H1 (cell line): Measurements from ENCODE around the gene CHST12. TPM values are rescaled to one million over a fixed set of nuclear protein-coding genes. Genes with fewer than 3 reads are reported as not detected.
"Not testable (repeated sequence)": the region's sequence is repeated elsewhere in the genome, so short reads cannot be mapped to it uniquely, and the experiment has no call there.

Experiments used
- CTCF ChIA-PET: fragments of 300-600 bp; sonication (Branson Sonifier 250); formaldehyde crosslinking; loops from one replicate; lab custom pipeline; 2021; ENCODE audit not compliant: partially characterized antibody; lab: Charles Lee
- POLR2A ChIA-PET: fragments of 300-600 bp; sonication (Branson Sonifier 250); formaldehyde crosslinking; loops from one replicate; lab custom pipeline; 2021; ENCODE audit warnings: inconsistent platforms; ENCODE audit not compliant: partially characterized antibody; lab: Charles Lee
- DNase-seq, 2 experiments: peaks; one replicate each; pipeline versions ENCODE4 v3.0.0 to v3.0.0-alpha.2; 2010 to 2022; ENCODE audit warnings: low spot score in 2 of 2, low read depth in 1 of 2, mixed read lengths in 1 of 2
- FAIRE-seq: peaks from 2 replicates; lab custom pipeline; 2011; peaks lifted over from hg19 to GRCh38; lab: Jason Lieb, UNC
- H2AFZ ChIP-seq: 2 replicates; pipeline ENCODE4 v1.8.1; 2012; ENCODE audit warnings: low read length, inconsistent platforms
- H2AK5ac ChIP-seq: 2 replicates; pipeline ENCODE4 v1.6.1; 2013; ENCODE audit warnings: low read depth, low read length
- H2BK120ac ChIP-seq: replicated peaks from 2 replicates; pipeline ENCODE3; 2013; ENCODE audit warnings: low read depth, low read length, inconsistent platforms
- H2BK12ac ChIP-seq: 2 replicates; pipeline ENCODE4 v1.6.1; 2013; ENCODE audit warnings: low read depth, low read length
- H2BK15ac ChIP-seq: 2 replicates; pipeline ENCODE4 v1.6.1; 2013; ENCODE audit warnings: low read length
- H2BK20ac ChIP-seq: 2 replicates; pipeline ENCODE4 v1.6.1; 2013; ENCODE audit warnings: low read length
- H2BK5ac ChIP-seq: 2 replicates; pipeline ENCODE4 v1.6.1; 2013; ENCODE audit warnings: low read depth, low read length
- H3K14ac ChIP-seq: 2 replicates; pipeline ENCODE4 v1.6.1; 2013; ENCODE audit warnings: inconsistent platforms; ENCODE audit not compliant: insufficient read length
- H3K18ac ChIP-seq: 2 replicates; pipeline ENCODE4 v1.6.1; 2013; ENCODE audit warnings: low read length; ENCODE audit errors: extremely low read depth
- H3K23ac ChIP-seq: 2 replicates; pipeline ENCODE4 v1.6.1; 2013; ENCODE audit warnings: inconsistent platforms; ENCODE audit not compliant: insufficient read length
- H3K23me2 ChIP-seq: 2 replicates; pipeline ENCODE4 v1.6.1; 2013; ENCODE audit warnings: low read depth, low read length
- H3K27ac ChIP-seq: 2 replicates; pipeline ENCODE4 v1.6.1; 2011; ENCODE audit warnings: low read depth, low read length, inconsistent platforms
- H3K27me3 ChIP-seq, 4 experiments: replicated peaks in 1 of 4; 1 replicate in 1 of 4; 2 replicates in 3 of 4; pipeline versions ENCODE4 v1.6.1 to v1.8.1; 2011 to 2013; ENCODE audit warnings: low read length in 3 of 4, mild to moderate bottlenecking in 3 of 4, inconsistent platforms in 2 of 4, mixed read lengths in 2 of 4, moderate library complexity in 1 of 4; ENCODE audit not compliant: control insufficient read depth in 3 of 4, insufficient read depth in 3 of 4; ENCODE audit errors: extremely low read depth in 1 of 4
- H3K36me3 ChIP-seq, 4 experiments: 2 replicates each; pipeline versions ENCODE4 v1.6.1 to v1.8.1; 2011 to 2013; ENCODE audit warnings: mild to moderate bottlenecking in 4 of 4, low read length in 3 of 4, moderate library complexity in 2 of 4, control low read depth in 1 of 4, inconsistent platforms in 1 of 4; ENCODE audit not compliant: insufficient read depth in 4 of 4, control insufficient read depth in 2 of 4
- H3K4ac ChIP-seq: replicated peaks from 2 replicates; pipeline ENCODE3; 2013; ENCODE audit warnings: low read length, low read depth, mixed read lengths, inconsistent platforms; ENCODE audit not compliant: insufficient read length
- H3K4me1 ChIP-seq, 4 experiments: replicated peaks in 1 of 4; 1 replicate in 1 of 4; 2 replicates in 3 of 4; pipeline versions ENCODE4 v1.6.1 to v1.8.1; 2011 to 2013; ENCODE audit warnings: low read length in 3 of 4, inconsistent platforms in 2 of 4, mixed read lengths in 1 of 4; ENCODE audit not compliant: insufficient read depth in 4 of 4, control insufficient read depth in 3 of 4
- H3K4me2 ChIP-seq, 2 experiments: 2 replicates each; pipeline versions ENCODE4 v1.6.1 to v1.8.1; 2011 to 2013; ENCODE audit warnings: low read depth in 2 of 2, low read length in 2 of 2, control low read depth in 1 of 2, inconsistent platforms in 1 of 2, mild to moderate bottlenecking in 1 of 2; ENCODE audit not compliant: insufficient read depth in 1 of 2
- H3K4me3 ChIP-seq, 4 experiments: fragments of 200-600, 300-600 bp in 1 of 4; sonication (generic), shearing (Covaris generic), sonication (Bioruptor Twin) in 1 of 4; 2 replicates each; pipeline versions ENCODE4 v1.5.1 to v1.8.1; 2011 to 2016; ENCODE audit warnings: low read length in 4 of 4, low read depth in 3 of 4, control low read depth in 2 of 4, inconsistent platforms in 2 of 4, mild to moderate bottlenecking in 2 of 4, mixed read lengths in 1 of 4, moderate library complexity in 1 of 4; ENCODE audit not compliant: insufficient read depth in 2 of 4; ENCODE audit errors: extremely low read depth in 1 of 4
- H3K56ac ChIP-seq: replicated peaks from 2 replicates; pipeline ENCODE3; 2013; ENCODE audit warnings: low read depth, mild to moderate bottlenecking, mixed read lengths, low read length, inconsistent platforms; ENCODE audit not compliant: insufficient read length
- H3K79me1 ChIP-seq: 2 replicates; pipeline ENCODE4 v1.6.1; 2013; ENCODE audit warnings: low read depth, low read length, control low read depth
- H3K79me2 ChIP-seq, 2 experiments: 2 replicates each; pipeline versions ENCODE4 v1.6.1 to v1.8.1; 2012 to 2013; ENCODE audit warnings: low read length in 2 of 2, mild to moderate bottlenecking in 2 of 2, inconsistent platforms in 1 of 2; ENCODE audit not compliant: insufficient read depth in 2 of 2, control insufficient read depth in 1 of 2
- H3K9ac ChIP-seq, 4 experiments: replicated peaks in 1 of 4; 1 replicate in 1 of 4; 2 replicates in 3 of 4; pipeline versions ENCODE4 v1.6.1 to v1.8.1; 2011 to 2013; ENCODE audit warnings: low read depth in 3 of 4, low read length in 3 of 4, control low read depth in 2 of 4, mild to moderate bottlenecking in 2 of 4, moderate library complexity in 2 of 4, inconsistent platforms in 1 of 4; ENCODE audit errors: extremely low read depth in 1 of 4
- H3K9me3 ChIP-seq, 2 experiments: 2 replicates each; pipeline versions ENCODE4 v1.6.1 to v1.8.1; 2012 to 2013; ENCODE audit warnings: mild to moderate bottlenecking in 2 of 2, moderate library complexity in 2 of 2, control low read depth in 1 of 2, inconsistent platforms in 1 of 2, low read depth in 1 of 2, low read length in 1 of 2, mixed read lengths in 1 of 2; ENCODE audit not compliant: insufficient read depth in 2 of 2
- H4K20me1 ChIP-seq, 2 experiments: replicated peaks in 1 of 2; 2 replicates each; pipeline versions ENCODE3 to v1.8.1; 2011 to 2013; ENCODE audit warnings: inconsistent platforms in 2 of 2, low read length in 2 of 2, mild to moderate bottlenecking in 1 of 2; ENCODE audit not compliant: insufficient read depth in 2 of 2, control insufficient read depth in 1 of 2
- H4K5ac ChIP-seq: 2 replicates; pipeline ENCODE4 v1.6.1; 2013; ENCODE audit warnings: low read length, low read depth, mixed read lengths, inconsistent platforms; ENCODE audit not compliant: insufficient read length
- H4K8ac ChIP-seq: 2 replicates; pipeline ENCODE4 v1.8.0; 2013; ENCODE audit warnings: mild to moderate bottlenecking, moderate library complexity, low read length, inconsistent platforms; ENCODE audit not compliant: insufficient read depth; ENCODE audit errors: extremely low read depth
- H4K91ac ChIP-seq: replicated peaks from 2 replicates; pipeline ENCODE3; 2013; ENCODE audit warnings: low read length, mixed read lengths, inconsistent platforms; ENCODE audit not compliant: insufficient read length
- WGBS, 2 experiments: shearing (Covaris generic) in 1 of 2; methylation state at CpG; one replicate each; pipeline versions ENCODE4 v1.1.6 to v1.1.7; 2013 to 2015; ENCODE audit warnings: low lambda C conversion rate in 2 of 2, mixed read lengths in 2 of 2, inconsistent platforms in 1 of 2, low coverage in 1 of 2, missing lambda C conversion rate in 1 of 2; ENCODE audit not compliant: insufficient replicate concordance in 2 of 2, insufficient coverage in 1 of 2, insufficient read length in 1 of 2; ENCODE audit errors: extremely low coverage in 1 of 2, missing lambda C conversion rate in 1 of 2; 5-methylcytosine and 5-hydroxymethylcytosine counted together
- polyA plus RNA-seq, 7 experiments: library from polyadenylated mRNA; depleted of rRNA in 3 of 7; stranded (reverse) in 5 of 7; unstranded in 2 of 7; fragments of >200 nt in 5 of 7; fragments of 200-250 nt in 2 of 7; gene quantifications; 1 replicate in 5 of 7; 2 replicates in 1 of 7; 4 replicates in 1 of 7; pipeline versions ENCODE4 v1.2.1 to v1.2.3, GENCODE V29; 2011 to 2013; ENCODE audit warnings: missing spikeins in 2 of 7, mixed read lengths in 2 of 7
- total RNA-seq: library from RNA; stranded (reverse); fragmentation: NEBNext Ultra II Directional; extraction: Animal tissue kit (Norgen Biotek cat#: 25700); gene quantifications from 2 replicates; pipeline ENCODE4 v1.2.1, GENCODE V29; 2021

CHST12 gene
- total and polyA plus RNA-seq, 2 of the 8 experiments (the other 6 are each of a cell fraction or from before 2014, with no cell fraction given), result 13.4 to 24.1 TPM

DNA sequence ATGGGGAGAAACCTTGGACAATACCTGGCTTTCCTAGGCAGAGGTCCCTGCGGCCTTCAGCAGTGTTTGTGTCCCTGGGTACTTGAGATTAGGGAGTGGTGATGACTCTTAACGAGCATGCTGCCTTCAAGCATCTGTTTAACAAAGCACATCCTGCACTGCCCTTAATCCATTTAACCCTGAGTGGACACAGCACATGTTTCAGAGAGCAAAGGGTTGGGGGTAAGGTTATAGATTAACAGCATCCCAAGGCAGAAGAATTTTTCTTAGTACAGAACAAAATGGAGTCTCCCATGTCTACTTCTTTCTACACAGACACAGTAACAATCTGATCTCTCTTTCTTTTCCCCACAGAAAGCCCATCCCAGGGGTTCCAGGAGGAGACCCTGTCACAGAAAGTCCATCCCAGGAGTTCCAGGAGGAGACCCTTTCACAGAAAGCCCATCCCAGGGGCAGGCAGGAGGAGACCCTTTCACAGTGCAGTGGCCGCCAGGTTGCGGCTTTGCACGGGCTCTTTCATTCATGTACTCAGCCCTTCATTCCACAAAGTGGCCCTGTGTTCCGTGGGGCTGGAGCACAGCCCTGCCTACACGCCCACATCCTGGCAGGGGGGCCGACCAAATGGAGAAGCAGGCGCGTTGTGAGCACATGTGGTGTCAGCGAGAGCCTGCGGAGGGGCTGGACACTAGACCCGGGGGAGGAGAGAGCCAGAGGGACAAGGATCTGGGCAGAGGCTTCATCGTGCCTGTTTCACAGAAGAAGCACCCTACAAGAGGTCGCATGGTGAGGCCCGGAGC lies 13.2 kb upstream of the CHST12 start:
- H3K4me1 ChIP-seq, CTCF ChIA-PET, H4K5ac ChIP-seq, H2BK120ac ChIP-seq, H3K79me1 ChIP-seq, H2AK5ac ChIP-seq, H3K36me3 ChIP-seq, H3K79me2 ChIP-seq, H2BK20ac ChIP-seq, POLR2A ChIA-PET, H3K56ac ChIP-seq, H3K4ac ChIP-seq, DNase-seq, H4K8ac ChIP-seq, H3K9ac ChIP-seq, H3K23ac ChIP-seq, H3K9me3 ChIP-seq, H2BK12ac ChIP-seq, H3K27ac ChIP-seq, H4K20me1 ChIP-seq, H3K18ac ChIP-seq, H3K23me2 ChIP-seq, H3K14ac ChIP-seq, H3K27me3 ChIP-seq, H4K91ac ChIP-seq, FAIRE-seq, H2AFZ ChIP-seq, H3K4me2 ChIP-seq, H2BK15ac ChIP-seq, H2BK5ac ChIP-seq, H3K4me3 ChIP-seq: not testable (repeated sequence)
- WGBS, 2 experiments, result 87% methylated on average over 16 of the region's 16 CpGs; no CpG with 5 or more reads in 1 of the 2 experiments
